OCI-LY3 (cell line): ENCODE data around the gene FRMD4A.

Experiments
- CTCF ChIP-seq: fragments of 200-600, 300-600 bp; sonication (generic); IDR thresholded peaks from 2 replicates; pipeline ENCODE4 v1.5.1; 2014; ENCODE audit warnings: antibody characterized with exemption, low read length, low read depth
- EZH2phosphoT487 ChIP-seq: fragments of 200-600 bp; shearing (Covaris generic); IDR thresholded peaks from 2 replicates; pipeline ENCODE4 v1.6.1; 2018; ENCODE audit warnings: antibody characterized with exemption, mixed run types, low read depth

DNA sequence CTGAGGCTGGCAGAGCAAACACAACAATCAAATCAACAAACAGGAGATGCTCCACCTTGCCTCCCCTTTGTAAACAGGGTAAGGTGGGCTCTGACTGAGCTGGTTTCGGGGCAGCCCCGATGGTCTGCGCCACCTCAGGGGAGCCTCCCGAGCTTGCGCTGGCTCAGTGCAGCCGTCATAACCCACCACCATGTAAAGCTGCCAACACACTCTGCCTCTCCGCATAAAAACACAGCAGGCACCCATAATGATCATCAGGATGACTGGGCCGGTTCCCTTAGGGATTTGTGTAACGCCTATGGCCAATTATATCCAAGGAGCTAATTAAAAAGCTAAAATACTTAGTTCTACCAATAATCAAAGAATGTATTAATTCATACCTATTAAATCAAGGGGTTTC is 619.4 kb downstream of the FRMD4A start:
- TF ChIP-seq CTCF (no peak), EZH2phosphoT487 (no peak)
